Stimulated activated CD8-positive, alpha-beta memory T cell treated with anti-CD3 and anti-CD28 coated beads, Interleukin-12 subunit alpha, Interleukin-12 subunit beta, amount 100 ng/mL, for 24 hours (primary cell): ENCODE data around the gene STK10.

Experiments used
- DNase-seq: peaks from one replicate; pipeline ENCODE4 v3.0.0-alpha.2; 2020; ENCODE audit errors: extremely low read depth

Gene STK10

DNA sequence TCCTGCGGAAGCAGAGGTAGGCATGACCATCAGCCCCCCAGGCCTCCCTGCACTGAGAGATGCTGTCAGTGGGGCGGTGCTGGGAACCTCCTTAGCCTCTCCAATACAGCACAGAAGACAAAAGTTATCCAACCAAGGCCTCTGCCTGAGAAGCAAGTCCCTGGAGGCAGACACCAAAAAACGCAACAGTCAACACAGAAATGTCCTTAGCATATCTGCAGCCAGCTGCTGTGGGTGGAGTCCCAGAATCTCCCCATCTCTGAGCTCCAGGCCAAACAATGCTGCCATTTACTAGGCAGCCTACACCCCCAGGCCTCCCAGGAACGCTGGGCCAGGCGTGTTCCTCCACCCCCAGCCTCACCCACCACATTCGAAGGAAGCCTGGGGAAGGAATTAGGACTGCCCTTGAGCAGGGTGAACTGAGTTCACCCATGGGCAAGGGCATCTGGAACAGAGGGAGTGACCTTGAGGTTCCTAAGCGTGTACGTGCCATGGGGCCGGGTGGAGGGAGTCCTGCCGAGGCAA lies 43.7 kb downstream of the STK10 start:
- no peak for DNase-seq

DNA sequence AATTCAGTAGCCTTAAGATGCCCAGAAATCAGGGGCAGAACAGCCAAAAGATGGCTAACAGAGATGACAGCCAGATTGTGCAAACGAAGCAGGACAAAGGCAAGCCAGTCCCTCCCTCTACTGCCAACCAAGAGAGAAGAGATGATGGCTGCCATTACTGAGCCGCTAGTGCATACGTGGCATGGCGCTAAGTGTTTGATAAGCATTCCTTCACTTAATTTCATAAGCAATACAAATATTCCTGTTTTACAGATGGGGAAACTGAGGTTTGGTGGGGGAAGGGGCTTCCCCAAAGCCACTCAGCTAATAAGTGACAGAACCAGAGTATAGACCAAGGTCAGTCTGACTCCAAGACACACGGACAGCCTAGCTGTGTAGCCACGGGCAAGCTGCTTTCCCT lies 44.1 kb downstream of the STK10 start:
- no peak for DNase-seq

DNA sequence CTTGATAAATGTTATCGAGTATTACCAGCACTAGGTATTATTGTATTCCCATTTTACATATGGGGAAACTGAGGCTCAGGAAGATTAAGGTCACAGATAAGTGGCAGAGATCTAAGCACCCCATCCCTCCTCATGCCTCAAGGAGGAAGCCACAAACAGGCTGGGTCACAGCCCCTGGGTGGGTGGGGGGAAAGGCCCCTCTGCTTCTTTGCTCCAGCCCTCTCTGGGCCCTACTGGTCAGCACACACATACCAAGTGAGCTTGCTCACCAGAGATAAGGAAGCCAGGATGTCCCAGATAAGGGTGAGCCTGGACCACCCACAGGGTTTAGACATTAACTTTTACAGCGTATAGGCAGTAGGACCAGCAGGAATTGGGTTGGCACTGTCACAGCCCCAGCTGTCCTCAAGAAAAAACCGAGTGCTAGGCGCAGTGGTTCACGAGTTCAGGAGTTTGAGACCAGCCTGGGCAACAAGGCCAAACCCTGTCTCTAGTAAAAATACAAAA lies 45.3 kb downstream of the STK10 start:
- DNase-seq: no peak

DNA sequence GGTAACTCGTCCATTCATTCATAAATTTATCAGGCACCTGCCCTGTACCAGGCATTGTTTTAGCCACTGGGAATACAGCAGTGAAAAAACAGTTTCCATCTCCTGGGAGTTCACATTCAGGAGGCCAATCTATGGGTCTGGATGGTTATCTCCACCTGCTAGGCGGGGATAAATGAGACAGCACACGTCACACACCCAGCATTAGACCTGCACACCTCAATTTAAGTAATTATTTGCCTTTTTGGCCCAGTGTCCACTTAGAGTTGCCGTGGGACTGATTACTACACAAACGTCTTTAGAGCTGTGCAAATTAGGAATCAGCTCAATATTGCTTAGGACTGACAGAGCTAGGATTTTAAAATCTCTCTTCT lies 46.1 kb downstream of the STK10 start:
- no peak for DNase-seq

DNA sequence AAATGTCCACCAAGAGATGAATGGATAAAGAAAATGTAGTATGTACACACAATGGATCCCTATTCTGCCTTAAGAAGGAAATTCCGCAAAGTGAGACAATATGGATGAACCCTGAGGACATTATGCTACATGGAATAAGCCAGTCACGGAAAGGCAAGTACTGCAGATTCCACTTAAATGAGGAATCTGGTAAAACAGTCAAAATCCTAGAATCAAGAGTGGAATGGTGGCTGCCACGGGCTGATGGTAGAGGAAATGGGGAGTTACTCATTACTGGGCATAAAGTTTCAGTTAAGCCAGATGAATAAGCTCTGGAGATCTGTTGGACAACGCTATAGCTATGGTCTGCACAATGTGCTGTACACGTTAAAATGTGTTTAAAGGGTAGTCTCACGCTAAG lies 47.2 kb downstream of the STK10 start:
- DNase-seq: no peak

DNA sequence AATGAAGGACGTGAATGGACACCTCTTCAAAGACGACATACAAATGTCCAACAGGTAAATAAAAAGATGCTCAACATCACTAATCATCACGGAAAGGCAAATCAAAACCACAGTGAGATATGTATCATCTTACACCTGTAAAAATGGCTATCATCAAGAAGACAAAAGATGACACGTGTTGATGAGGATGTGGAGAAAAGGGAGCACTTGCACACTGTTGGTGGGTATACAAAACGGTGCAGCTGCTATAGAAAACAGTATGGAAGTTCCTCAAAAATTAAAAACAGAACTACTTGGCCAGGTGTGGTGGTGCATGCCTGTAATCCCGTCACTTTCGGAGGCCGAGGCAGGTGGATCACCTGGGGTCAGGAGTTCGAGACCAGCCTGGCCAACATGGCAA lies 47.9 kb downstream of the STK10 start:
- DNase-seq: no peak

DNA sequence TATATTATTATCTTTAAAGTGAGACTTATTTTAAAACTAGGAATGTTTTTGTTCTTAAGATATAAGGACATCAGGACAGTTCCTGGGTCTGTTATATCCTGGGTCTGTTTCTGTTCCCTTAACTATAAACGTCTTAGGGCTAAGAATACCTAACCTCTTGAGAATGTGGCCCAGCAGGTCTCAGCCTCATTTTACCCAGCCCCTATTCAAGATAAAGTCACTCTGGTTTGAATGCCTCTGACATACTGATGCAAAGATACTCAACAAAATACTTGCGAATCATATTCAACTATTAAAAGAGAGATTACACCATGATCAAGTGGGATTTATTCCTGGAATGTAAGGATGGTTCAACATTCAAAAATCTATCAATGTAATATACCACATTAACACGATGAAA lies 51.0 kb downstream of the STK10 start:
- DNase-seq: no peak

DNA sequence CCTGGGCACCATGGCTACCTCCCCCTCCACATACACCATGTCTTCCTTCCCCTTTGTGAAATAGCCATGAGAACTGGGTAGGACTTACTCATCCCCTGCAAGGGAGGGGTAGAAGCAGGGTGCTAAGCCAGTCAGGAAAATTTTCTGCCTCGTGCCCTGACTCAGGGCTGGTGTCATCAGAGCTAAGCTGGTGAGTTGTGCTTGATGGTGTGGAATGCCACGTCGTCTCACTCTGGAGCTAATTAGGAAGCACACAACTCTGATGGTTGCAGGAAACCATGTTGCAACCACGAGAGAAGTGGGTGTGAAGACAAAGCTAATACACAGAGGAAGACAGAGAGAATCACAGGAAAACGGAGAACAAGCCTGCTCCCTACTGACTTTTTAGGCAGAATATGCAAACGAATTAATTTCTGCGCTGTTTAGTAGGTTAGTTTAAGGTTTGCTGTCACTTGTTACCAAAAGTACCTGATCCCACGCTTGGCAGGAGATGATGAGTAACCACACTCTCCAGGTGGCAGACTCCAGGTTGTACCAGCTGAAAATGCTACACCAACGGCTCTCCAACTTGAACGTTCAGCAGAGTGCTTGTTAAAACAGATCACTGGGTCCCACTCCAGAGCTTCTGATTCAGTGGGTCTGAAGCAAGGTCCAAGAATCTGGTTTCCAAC lies 54.5 kb downstream of the STK10 start:
- no peak for DNase-seq

DNA sequence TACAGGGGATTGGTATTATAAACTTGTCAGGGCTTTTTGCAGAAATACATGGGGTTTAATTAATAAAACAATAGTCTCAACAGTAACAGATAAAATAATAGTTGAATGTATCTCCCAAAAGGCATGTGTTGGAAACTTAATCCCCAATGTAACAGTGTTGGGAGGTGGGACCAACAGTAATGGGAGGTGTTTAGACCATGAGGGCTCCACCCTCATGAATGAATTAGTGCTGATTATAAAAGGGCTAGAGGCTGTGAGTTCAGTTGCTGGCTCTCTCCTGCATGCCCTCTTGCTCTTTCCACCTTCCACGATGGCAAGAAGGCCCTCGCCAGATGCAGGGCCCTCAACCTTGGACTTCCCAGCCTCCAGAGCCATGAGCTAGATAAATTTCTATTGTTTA lies 56.3 kb downstream of the STK10 start:
- DNase-seq: no peak

DNA sequence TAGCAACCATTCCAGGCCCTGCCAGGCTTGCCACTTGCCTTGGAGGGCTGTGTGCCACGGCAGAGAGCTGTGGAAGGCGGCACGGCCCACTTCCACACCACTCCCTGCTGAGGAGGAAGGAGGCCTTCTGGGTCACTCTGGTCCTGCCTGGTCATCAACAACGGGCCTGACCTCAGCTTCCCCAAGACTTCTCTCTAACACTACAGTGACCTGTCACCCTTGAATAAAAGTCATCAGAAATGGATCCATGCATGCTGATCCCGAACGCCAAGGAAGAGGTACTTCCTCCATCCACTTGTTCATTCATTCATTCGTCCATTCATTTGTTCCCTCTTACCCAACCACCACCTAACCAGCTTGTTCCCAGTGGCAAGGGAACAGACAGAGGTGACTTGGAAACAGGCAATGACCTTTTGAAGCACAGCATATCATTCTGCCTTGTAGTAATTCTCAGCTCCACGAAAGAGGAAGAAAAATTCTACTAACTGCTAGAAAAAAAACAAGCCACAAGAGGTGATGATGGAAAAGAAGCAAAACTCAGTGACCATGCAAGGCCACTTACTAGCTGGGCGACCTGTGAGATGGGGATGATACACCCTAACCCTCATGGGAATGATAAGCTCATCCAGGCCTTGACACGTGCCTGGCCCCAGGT lies 58.6 kb downstream of the STK10 start:
- DNase-seq: no peak

DNA sequence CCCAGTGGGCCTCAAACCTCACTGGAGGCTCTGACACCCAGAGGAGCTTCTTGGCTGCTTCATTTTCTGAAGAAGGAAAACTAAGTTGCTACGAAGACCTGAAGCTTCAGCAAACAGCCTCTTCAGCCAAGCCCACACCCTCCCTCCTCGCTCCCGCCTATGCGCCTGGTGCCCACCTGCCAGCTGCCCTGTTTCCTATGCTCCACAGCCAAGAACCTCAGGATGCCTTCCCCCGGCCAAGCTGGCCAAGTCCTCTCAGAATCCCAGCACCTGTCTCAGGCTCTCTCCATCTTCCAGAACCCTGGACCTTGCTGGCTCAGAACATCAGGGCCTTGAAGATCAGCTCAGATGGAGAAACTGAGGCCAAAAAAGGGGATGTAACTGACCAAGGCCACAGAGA lies 60.4 kb downstream of the STK10 start:
- DNase-seq: no peak

DNA sequence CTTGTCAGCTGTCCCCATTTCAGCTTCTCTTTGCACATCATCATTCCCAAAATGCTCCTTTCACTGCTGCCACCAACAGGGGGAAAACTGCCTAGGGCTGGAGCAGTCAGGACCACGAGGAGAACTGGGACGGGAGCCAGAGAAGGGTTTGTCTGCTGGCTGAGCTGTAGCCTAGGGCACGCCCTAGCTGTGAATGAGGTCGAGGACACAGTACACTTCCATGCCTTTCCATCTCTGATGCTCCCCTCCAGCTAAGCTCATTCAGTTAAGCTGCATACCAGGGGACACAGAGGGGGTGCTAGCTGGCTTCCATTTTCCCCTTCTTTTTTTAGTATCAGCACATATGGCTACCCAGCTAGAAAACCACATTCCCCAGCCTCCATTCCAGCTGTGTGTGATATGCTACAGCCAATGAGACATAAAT lies 64.7 kb downstream of the STK10 start:
- DNase-seq: no peak

DNA sequence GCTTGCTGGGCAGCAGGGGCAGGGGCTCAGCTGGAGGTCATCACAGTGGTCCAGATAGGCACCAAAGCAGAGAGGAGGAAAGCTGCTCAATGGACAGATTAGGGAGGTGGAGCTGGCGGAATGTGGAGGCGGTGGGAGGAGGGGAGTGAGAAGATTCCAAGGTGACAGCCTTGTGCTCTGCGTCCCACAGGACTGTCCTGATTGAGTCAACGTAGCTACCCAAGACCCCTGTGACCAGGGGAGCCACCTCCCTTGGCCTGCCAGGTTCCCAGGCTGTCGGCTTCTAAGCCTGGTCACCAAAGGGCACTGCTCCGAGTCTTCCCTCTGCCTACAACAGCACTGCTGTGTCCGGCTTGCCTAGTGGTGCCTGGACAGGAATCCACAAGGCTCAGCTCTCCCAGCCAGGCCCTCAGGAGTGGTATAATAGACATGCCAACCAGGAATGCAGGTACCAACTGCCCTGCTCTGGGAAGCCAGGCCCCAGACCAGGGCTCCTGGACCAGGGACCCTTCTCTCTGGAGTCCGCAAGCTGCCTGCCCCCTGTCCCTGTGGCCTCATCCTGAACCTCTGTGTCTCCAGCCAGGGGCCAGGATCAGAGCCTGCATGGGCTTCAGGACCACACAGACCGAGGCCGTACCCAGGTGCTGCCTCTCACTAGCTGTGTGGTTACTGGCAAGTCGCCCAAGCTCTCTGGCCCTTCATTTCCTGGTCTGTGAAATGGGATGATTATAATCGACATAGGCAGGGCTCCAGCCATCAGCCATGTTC lies 67.9 kb downstream of the STK10 start:
- DNase-seq: no peak

DNA sequence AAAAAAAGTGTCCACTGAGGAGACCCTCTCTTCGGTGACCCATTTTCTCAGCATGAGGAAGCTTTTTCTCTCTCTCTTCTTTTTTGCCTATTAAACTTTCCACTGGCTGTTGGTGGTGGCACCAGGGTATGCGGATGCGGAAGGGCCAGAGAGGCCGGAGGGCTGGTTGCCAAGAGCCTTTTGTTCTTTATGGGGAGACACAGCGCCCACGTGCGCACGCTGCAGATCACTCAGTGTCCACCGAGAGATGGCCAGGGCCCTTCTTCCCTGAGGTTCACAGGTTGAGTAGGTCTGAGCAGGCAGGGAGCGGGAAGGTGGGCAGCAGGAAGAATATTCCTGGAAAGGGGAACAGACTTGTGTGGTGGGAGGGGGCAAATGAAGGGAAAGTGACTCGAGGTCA lies 69.1 kb downstream of the STK10 start:
- DNase-seq: no peak

DNA sequence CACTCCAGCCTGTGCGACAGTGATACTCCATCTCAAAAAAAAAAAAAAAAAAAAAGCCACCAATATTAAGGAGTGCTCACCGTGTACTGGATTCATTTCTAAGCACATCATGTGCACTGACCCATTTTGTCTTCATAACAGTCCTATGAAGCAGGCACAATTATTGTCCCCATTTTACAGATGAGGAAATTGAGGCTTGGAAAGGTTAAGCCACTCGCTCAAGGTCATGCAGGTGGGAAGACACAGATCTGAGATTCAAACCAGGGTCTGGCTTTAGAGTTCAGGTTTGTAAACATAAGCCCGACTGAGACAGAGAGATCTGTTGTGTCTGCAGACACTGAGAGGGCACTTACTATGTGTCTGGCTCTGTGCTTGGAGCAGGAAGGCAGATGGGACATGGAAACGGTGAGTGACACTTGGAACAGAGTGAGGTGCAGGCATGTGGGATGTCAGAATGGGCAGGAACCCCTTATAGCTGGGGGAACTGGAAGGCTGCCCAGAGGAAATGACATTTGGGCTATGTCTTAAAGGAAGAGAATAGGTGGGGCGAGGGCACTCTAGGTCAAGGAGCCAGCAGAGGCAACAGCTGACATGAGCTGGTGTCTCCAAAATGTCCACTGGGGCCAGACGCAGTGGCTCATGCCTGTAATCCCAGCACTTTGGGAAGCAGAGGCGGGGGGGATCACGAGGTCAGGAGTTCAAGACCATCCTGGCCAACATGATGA lies 69.9 kb downstream of the STK10 start:
- no peak for DNase-seq

DNA sequence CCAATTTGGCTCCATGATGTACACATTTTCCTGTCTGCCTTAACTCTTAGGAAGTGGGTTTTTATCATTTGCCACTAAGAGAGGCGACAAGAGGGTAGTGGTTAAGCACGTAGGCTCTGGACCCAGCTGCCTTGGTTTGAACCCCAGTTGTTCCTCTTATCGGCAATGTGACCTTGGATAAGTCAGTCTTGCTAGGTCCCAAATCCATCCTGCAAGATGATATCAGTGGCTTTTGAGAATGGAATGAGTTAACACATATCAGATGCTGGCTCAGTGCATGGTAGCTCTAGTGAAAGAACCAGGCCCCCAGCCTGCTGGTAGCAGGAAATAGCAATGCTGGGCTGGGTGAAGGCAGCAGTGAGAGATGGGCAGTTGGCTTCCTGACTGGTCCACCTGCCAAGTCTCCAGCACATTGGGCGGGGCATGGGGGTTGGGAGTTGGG lies 72.5 kb downstream of the STK10 start:
- no peak for DNase-seq

DNA sequence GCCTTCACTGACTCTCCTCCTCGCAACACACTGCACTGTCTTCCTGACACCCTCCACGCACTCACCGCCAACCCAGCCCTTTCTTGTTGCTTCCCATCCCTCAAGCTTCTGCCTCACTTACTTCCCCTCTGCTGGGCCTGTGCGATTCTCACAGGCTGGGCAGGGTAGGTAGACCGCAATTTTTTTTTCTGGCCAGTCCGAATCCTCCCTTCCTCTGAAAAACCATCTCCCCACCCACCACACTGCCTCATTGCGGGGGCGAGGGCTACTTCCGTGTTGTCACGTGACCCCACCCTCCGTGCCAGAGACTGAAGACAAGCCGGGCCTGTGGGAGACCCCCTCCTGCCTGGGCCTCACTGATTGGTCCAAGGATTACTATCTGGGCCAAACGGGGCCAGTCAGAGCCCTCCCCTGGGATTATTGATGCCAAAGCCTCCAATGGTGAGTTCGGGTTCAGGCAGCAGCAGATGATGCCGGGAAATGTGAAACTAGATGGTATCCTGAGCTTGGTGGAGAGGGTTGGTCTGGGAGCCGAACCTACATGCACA lies 73.1 kb downstream of the STK10 start:
- DNase-seq: peak; percentile 60

DNA sequence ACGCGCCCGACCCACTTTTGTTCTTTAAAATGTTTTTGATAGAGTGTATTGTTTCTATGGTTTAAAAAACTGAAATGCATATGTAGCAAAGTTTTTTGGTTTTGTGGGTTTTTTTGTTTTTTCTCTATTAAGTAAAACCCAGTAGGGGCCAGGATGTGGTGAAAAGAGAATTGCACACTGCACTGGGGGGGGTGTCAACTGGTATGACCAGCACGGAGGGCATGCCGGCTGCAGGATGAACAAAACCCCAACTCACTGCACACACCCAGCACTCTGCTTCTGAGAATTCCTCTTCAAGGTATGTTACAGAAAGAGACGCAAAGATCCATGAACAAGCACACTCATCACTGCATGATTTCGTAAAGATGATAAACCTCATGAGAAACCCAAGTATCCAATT lies 75.0 kb downstream of the STK10 start:
- DNase-seq: peak; percentile 48

DNA sequence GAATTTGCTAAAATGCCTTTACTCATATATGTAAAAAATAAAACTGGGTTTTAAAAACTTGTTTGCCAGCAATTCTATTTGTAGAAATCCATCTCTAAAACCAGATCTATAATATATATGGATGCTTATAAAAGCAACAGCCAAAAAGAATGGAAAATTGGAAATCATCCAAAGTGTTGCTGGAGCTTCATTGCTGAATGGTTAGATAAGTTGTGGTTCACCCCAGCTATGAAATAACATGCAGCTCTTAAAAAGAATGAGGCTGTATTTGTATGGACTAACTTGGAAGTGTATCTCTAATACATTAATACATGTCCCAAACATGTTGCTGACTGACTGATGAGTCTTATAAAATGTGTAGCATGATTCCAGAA lies 76.2 kb downstream of the STK10 start:
- DNase-seq: no peak

DNA sequence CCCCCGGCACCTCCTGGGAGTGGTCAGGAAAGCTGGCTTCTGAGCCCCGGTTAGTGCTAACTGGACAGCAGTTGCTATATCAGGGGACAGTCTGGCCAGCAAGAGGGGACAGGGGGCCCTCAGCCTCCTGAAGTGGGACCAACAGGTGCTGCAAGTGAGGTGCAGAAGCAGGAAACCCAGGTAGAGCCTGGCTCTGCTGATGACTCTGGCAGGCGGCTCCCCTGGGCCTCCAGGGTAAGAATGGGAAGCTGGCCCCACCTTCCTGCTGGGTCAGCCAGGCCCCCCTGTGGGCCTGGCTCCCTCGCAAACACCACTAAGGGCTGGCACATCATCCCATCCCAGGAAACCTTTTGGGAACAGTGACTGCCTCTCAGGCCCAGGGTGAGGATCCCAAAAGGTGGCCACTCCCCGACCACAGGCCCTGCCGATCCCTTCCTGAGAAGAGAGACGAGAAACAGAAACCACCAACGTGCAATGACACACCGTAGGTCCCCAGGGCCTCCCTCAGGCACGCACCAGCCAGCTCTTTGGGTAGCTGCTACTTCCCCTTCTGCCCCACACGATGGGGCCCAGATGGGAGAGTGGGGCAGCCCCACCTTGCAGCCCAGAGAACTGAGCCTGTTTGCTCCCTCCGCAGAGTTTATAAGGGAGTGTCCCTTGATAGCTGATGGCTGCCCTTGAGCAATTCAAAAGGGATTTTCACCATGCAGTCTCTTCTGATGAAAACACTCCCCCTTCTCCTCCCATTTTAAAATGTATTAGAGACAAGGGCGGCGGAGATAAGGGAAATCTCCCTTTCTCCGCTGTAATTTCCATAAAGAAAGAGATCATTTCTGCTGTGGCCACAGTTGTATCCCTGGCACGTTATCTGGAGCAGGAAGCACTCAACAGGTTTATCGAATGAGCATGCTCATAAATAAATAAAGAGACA lies 76.8 kb downstream of the STK10 start:
- peak; percentile 59 for DNase-seq
